H1 (cell line): Measurements from ENCODE around the gene LYPD1. TPM values are rescaled to one million over a fixed set of nuclear protein-coding genes. Genes with fewer than 3 reads are reported as not detected.

Experiments used
- CTCF ChIA-PET: fragments of 300-600 bp; sonication (Branson Sonifier 250); formaldehyde crosslinking; loops from one replicate; lab custom pipeline; 2021; ENCODE audit not compliant: partially characterized antibody; lab: Charles Lee
- POLR2A ChIA-PET: fragments of 300-600 bp; sonication (Branson Sonifier 250); formaldehyde crosslinking; loops from one replicate; lab custom pipeline; 2021; ENCODE audit warnings: inconsistent platforms; ENCODE audit not compliant: partially characterized antibody; lab: Charles Lee
- DNase-seq, 2 experiments: peaks; one replicate each; pipeline versions ENCODE4 v3.0.0 to v3.0.0-alpha.2; 2010 to 2022; ENCODE audit warnings: low spot score in 2 of 2, low read depth in 1 of 2, mixed read lengths in 1 of 2
- FAIRE-seq: peaks from 2 replicates; lab custom pipeline; 2011; peaks lifted over from hg19 to GRCh38; lab: Jason Lieb, UNC
- H2AFZ ChIP-seq: 2 replicates; pipeline ENCODE4 v1.8.1; 2012; ENCODE audit warnings: low read length, inconsistent platforms
- H2AK5ac ChIP-seq: 2 replicates; pipeline ENCODE4 v1.6.1; 2013; ENCODE audit warnings: low read depth, low read length
- H2BK120ac ChIP-seq: replicated peaks from 2 replicates; pipeline ENCODE3; 2013; ENCODE audit warnings: low read depth, low read length, inconsistent platforms
- H2BK12ac ChIP-seq: 2 replicates; pipeline ENCODE4 v1.6.1; 2013; ENCODE audit warnings: low read depth, low read length
- H2BK15ac ChIP-seq: 2 replicates; pipeline ENCODE4 v1.6.1; 2013; ENCODE audit warnings: low read length
- H2BK20ac ChIP-seq: 2 replicates; pipeline ENCODE4 v1.6.1; 2013; ENCODE audit warnings: low read length
- H2BK5ac ChIP-seq: 2 replicates; pipeline ENCODE4 v1.6.1; 2013; ENCODE audit warnings: low read depth, low read length
- H3K14ac ChIP-seq: 2 replicates; pipeline ENCODE4 v1.6.1; 2013; ENCODE audit warnings: inconsistent platforms; ENCODE audit not compliant: insufficient read length
- H3K18ac ChIP-seq: 2 replicates; pipeline ENCODE4 v1.6.1; 2013; ENCODE audit warnings: low read length; ENCODE audit errors: extremely low read depth
- H3K23ac ChIP-seq: 2 replicates; pipeline ENCODE4 v1.6.1; 2013; ENCODE audit warnings: inconsistent platforms; ENCODE audit not compliant: insufficient read length
- H3K23me2 ChIP-seq: 2 replicates; pipeline ENCODE4 v1.6.1; 2013; ENCODE audit warnings: low read depth, low read length
- H3K27ac ChIP-seq: 2 replicates; pipeline ENCODE4 v1.6.1; 2011; ENCODE audit warnings: low read depth, low read length, inconsistent platforms
- H3K27me3 ChIP-seq, 4 experiments: replicated peaks in 1 of 4; 1 replicate in 1 of 4; 2 replicates in 3 of 4; pipeline versions ENCODE4 v1.6.1 to v1.8.1; 2011 to 2013; ENCODE audit warnings: low read length in 3 of 4, mild to moderate bottlenecking in 3 of 4, inconsistent platforms in 2 of 4, mixed read lengths in 2 of 4, moderate library complexity in 1 of 4; ENCODE audit not compliant: control insufficient read depth in 3 of 4, insufficient read depth in 3 of 4; ENCODE audit errors: extremely low read depth in 1 of 4
- H3K36me3 ChIP-seq, 4 experiments: 2 replicates each; pipeline versions ENCODE4 v1.6.1 to v1.8.1; 2011 to 2013; ENCODE audit warnings: mild to moderate bottlenecking in 4 of 4, low read length in 3 of 4, moderate library complexity in 2 of 4, control low read depth in 1 of 4, inconsistent platforms in 1 of 4; ENCODE audit not compliant: insufficient read depth in 4 of 4, control insufficient read depth in 2 of 4
- H3K4ac ChIP-seq: replicated peaks from 2 replicates; pipeline ENCODE3; 2013; ENCODE audit warnings: low read length, low read depth, mixed read lengths, inconsistent platforms; ENCODE audit not compliant: insufficient read length
- H3K4me1 ChIP-seq, 4 experiments: replicated peaks in 1 of 4; 1 replicate in 1 of 4; 2 replicates in 3 of 4; pipeline versions ENCODE4 v1.6.1 to v1.8.1; 2011 to 2013; ENCODE audit warnings: low read length in 3 of 4, inconsistent platforms in 2 of 4, mixed read lengths in 1 of 4; ENCODE audit not compliant: insufficient read depth in 4 of 4, control insufficient read depth in 3 of 4
- H3K4me2 ChIP-seq, 2 experiments: 2 replicates each; pipeline versions ENCODE4 v1.6.1 to v1.8.1; 2011 to 2013; ENCODE audit warnings: low read depth in 2 of 2, low read length in 2 of 2, control low read depth in 1 of 2, inconsistent platforms in 1 of 2, mild to moderate bottlenecking in 1 of 2; ENCODE audit not compliant: insufficient read depth in 1 of 2
- H3K4me3 ChIP-seq, 4 experiments: fragments of 200-600, 300-600 bp in 1 of 4; sonication (generic), shearing (Covaris generic), sonication (Bioruptor Twin) in 1 of 4; 2 replicates each; pipeline versions ENCODE4 v1.5.1 to v1.8.1; 2011 to 2016; ENCODE audit warnings: low read length in 4 of 4, low read depth in 3 of 4, control low read depth in 2 of 4, inconsistent platforms in 2 of 4, mild to moderate bottlenecking in 2 of 4, mixed read lengths in 1 of 4, moderate library complexity in 1 of 4; ENCODE audit not compliant: insufficient read depth in 2 of 4; ENCODE audit errors: extremely low read depth in 1 of 4
- H3K56ac ChIP-seq: replicated peaks from 2 replicates; pipeline ENCODE3; 2013; ENCODE audit warnings: low read depth, mild to moderate bottlenecking, mixed read lengths, low read length, inconsistent platforms; ENCODE audit not compliant: insufficient read length
- H3K79me1 ChIP-seq: 2 replicates; pipeline ENCODE4 v1.6.1; 2013; ENCODE audit warnings: low read depth, low read length, control low read depth
- H3K79me2 ChIP-seq, 2 experiments: 2 replicates each; pipeline versions ENCODE4 v1.6.1 to v1.8.1; 2012 to 2013; ENCODE audit warnings: low read length in 2 of 2, mild to moderate bottlenecking in 2 of 2, inconsistent platforms in 1 of 2; ENCODE audit not compliant: insufficient read depth in 2 of 2, control insufficient read depth in 1 of 2
- H3K9ac ChIP-seq, 4 experiments: replicated peaks in 1 of 4; 1 replicate in 1 of 4; 2 replicates in 3 of 4; pipeline versions ENCODE4 v1.6.1 to v1.8.1; 2011 to 2013; ENCODE audit warnings: low read depth in 3 of 4, low read length in 3 of 4, control low read depth in 2 of 4, mild to moderate bottlenecking in 2 of 4, moderate library complexity in 2 of 4, inconsistent platforms in 1 of 4; ENCODE audit errors: extremely low read depth in 1 of 4
- H3K9me3 ChIP-seq, 2 experiments: 2 replicates each; pipeline versions ENCODE4 v1.6.1 to v1.8.1; 2012 to 2013; ENCODE audit warnings: mild to moderate bottlenecking in 2 of 2, moderate library complexity in 2 of 2, control low read depth in 1 of 2, inconsistent platforms in 1 of 2, low read depth in 1 of 2, low read length in 1 of 2, mixed read lengths in 1 of 2; ENCODE audit not compliant: insufficient read depth in 2 of 2
- H4K20me1 ChIP-seq, 2 experiments: replicated peaks in 1 of 2; 2 replicates each; pipeline versions ENCODE3 to v1.8.1; 2011 to 2013; ENCODE audit warnings: inconsistent platforms in 2 of 2, low read length in 2 of 2, mild to moderate bottlenecking in 1 of 2; ENCODE audit not compliant: insufficient read depth in 2 of 2, control insufficient read depth in 1 of 2
- H4K5ac ChIP-seq: 2 replicates; pipeline ENCODE4 v1.6.1; 2013; ENCODE audit warnings: low read length, low read depth, mixed read lengths, inconsistent platforms; ENCODE audit not compliant: insufficient read length
- H4K8ac ChIP-seq: 2 replicates; pipeline ENCODE4 v1.8.0; 2013; ENCODE audit warnings: mild to moderate bottlenecking, moderate library complexity, low read length, inconsistent platforms; ENCODE audit not compliant: insufficient read depth; ENCODE audit errors: extremely low read depth
- H4K91ac ChIP-seq: replicated peaks from 2 replicates; pipeline ENCODE3; 2013; ENCODE audit warnings: low read length, mixed read lengths, inconsistent platforms; ENCODE audit not compliant: insufficient read length
- BCL11A ChIP-seq, 2 experiments: IDR thresholded peaks; one replicate each; pipeline ENCODE4 v1.6.1; 2011; ENCODE audit warnings: low read depth in 2 of 2, low read length in 2 of 2, mild to moderate bottlenecking in 2 of 2
- CBX5 ChIP-seq: fragments of 300-800, 300-1000 bp; sonication (generic); IDR thresholded peaks from 2 replicates; pipeline ENCODE4 v1.7.1; 2016; ENCODE audit warnings: antibody characterized with exemption, low read length, low read depth
- CBX8 ChIP-seq: fragments of 300-800, 300-1000 bp; sonication (generic); IDR thresholded peaks from 2 replicates; pipeline ENCODE4 v1.7.1; 2016; ENCODE audit warnings: low read depth, low read length, borderline replicate concordance
- CEBPB ChIP-seq: IDR thresholded peaks from 2 replicates; pipeline ENCODE4 v1.6.1; 2012; ENCODE audit warnings: low read depth, low read length
- CHD2 ChIP-seq: IDR thresholded peaks from 2 replicates; pipeline ENCODE4 v1.6.1; 2012; ENCODE audit warnings: low read length, improper control_type of control experiment
- EGR1 ChIP-seq: IDR thresholded peaks from 2 replicates; pipeline ENCODE4 v1.6.1; 2011; ENCODE audit warnings: low read depth, low read length, borderline replicate concordance
- EP300 ChIP-seq, 2 experiments: IDR thresholded peaks; 1 replicate in 1 of 2; 2 replicates in 1 of 2; pipeline ENCODE4 v1.6.1; 2011 to 2012; ENCODE audit warnings: low read depth in 2 of 2, low read length in 2 of 2, mild to moderate bottlenecking in 2 of 2, borderline replicate concordance in 1 of 2, inconsistent platforms in 1 of 2, moderate library complexity in 1 of 2
- MAFK ChIP-seq: IDR thresholded peaks from 2 replicates; pipeline ENCODE4 v1.6.1; 2012; ENCODE audit warnings: low read depth, mild to moderate bottlenecking, improper control_type of control experiment, low read length
- NANOG ChIP-seq: IDR thresholded peaks from 2 replicates; pipeline ENCODE4 v1.6.1; 2011; ENCODE audit warnings: low read length, low read depth, mild to moderate bottlenecking, inconsistent platforms; ENCODE audit not compliant: insufficient read depth, poor library complexity, severe bottlenecking
- NRF1 ChIP-seq: IDR thresholded peaks from 2 replicates; pipeline ENCODE4 v1.6.1; 2011; ENCODE audit warnings: mild to moderate bottlenecking, low read depth, low read length, improper control_type of control experiment
- SP1 ChIP-seq: IDR thresholded peaks from 2 replicates; pipeline ENCODE4 v1.6.1; 2011; ENCODE audit warnings: low read depth, low read length
- SP2 ChIP-seq: IDR thresholded peaks from 2 replicates; pipeline ENCODE4 v1.6.1; 2012; ENCODE audit warnings: mild to moderate bottlenecking, low read length, inconsistent platforms
- SUZ12 ChIP-seq: fragments of 200-600 bp; sonication (generic); IDR thresholded peaks from 2 replicates; pipeline ENCODE4 v1.6.1; 2012; ENCODE audit warnings: mild to moderate bottlenecking, inconsistent platforms, low read length, moderate library complexity, mixed read lengths
- TAF1 ChIP-seq: IDR thresholded peaks from 2 replicates; pipeline ENCODE4 v1.6.1; 2011; ENCODE audit warnings: mild to moderate bottlenecking, low read depth, low read length
- WGBS, 2 experiments: shearing (Covaris generic) in 1 of 2; methylation state at CpG; one replicate each; pipeline versions ENCODE4 v1.1.6 to v1.1.7; 2013 to 2015; ENCODE audit warnings: low lambda C conversion rate in 2 of 2, mixed read lengths in 2 of 2, inconsistent platforms in 1 of 2, low coverage in 1 of 2, missing lambda C conversion rate in 1 of 2; ENCODE audit not compliant: insufficient replicate concordance in 2 of 2, insufficient coverage in 1 of 2, insufficient read length in 1 of 2; ENCODE audit errors: extremely low coverage in 1 of 2, missing lambda C conversion rate in 1 of 2; 5-methylcytosine and 5-hydroxymethylcytosine counted together
- polyA plus RNA-seq, 7 experiments: library from polyadenylated mRNA; depleted of rRNA in 3 of 7; stranded (reverse) in 5 of 7; unstranded in 2 of 7; fragments of >200 nt in 5 of 7; fragments of 200-250 nt in 2 of 7; gene quantifications; 1 replicate in 5 of 7; 2 replicates in 1 of 7; 4 replicates in 1 of 7; pipeline versions ENCODE4 v1.2.1 to v1.2.3, GENCODE V29; 2011 to 2013; ENCODE audit warnings: missing spikeins in 2 of 7, mixed read lengths in 2 of 7
- total RNA-seq: library from RNA; stranded (reverse); fragmentation: NEBNext Ultra II Directional; extraction: Animal tissue kit (Norgen Biotek cat#: 25700); gene quantifications from 2 replicates; pipeline ENCODE4 v1.2.1, GENCODE V29; 2021
- TF ChIP-seq, protein P1 (sequence below): IDR thresholded peaks from 2 replicates; pipeline ENCODE4 v1.6.1; 2012; ENCODE audit warnings: inconsistent platforms

Gene LYPD1
- total and polyA plus RNA-seq, 2 of the 8 experiments (the other 6 are each of a cell fraction or from before 2014, with no cell fraction given), result 1.9 to 2.7 TPM

GRCh38 chr2:132599556-132599955 is 70.4 kb downstream of the LYPD1 start:
- H2AFZ ChIP-seq, result no peak overlapping the region
- no peak overlapping the region for H3K23ac ChIP-seq
- H3K4ac ChIP-seq, result no peak overlapping the region
- ChIA-PET CTCF (interaction anchor here (1.4 kb wide), 1 partner anchor 251 kb away, joined by 3 read pairs; no protein-coding TSS in a partner anchor), POLR2A (no interaction called here)
- no peak overlapping the region for H3K14ac ChIP-seq
- FAIRE-seq (no peak), DNase-seq (no peak)
- H3K23me2 ChIP-seq, result no peaks in the 10 kb centered on the region
- H3K79me1 ChIP-seq, result no peaks in the 10 kb centered on the region
- no peak overlapping the region for H3K18ac ChIP-seq
- no peaks in the 10 kb centered on the region for H4K20me1 ChIP-seq
- no peak overlapping the region for H2BK20ac ChIP-seq
- no peak overlapping the region for H2AK5ac ChIP-seq
- H3K79me2 ChIP-seq, result no peaks in the 10 kb centered on the region
- H2BK120ac ChIP-seq, result no peak overlapping the region
- no peak overlapping the region for H3K27ac ChIP-seq
- no peaks in the 10 kb centered on the region for H3K27me3 ChIP-seq
- no peak overlapping the region for H2BK15ac ChIP-seq
- no peak overlapping the region for H3K4me3 ChIP-seq
- no peak overlapping the region for H3K56ac ChIP-seq
- TF ChIP-seq TAF1 (no peak), CBX5 (no peak), SP1 (no peak), EGR1 (no peak), CEBPB (no peak), NANOG (no peak), NRF1 (no peak), EP300 (IDR thresholded peaks at IDR 0.05; ENCODE audit: borderline replicate concordance in 1 of 2, low read depth in 2 of 2, low read length in 2 of 2) (no peak), MAFK (no peak), SUZ12 (no peak), BCL11A (IDR thresholded peaks at IDR 0.05; ENCODE audit: low read depth in 2 of 2, low read length in 2 of 2) (no peak), CHD2 (no peak), SP2 (no peak), CBX8 (no peak)
- TF ChIP-seq, protein P1, sequence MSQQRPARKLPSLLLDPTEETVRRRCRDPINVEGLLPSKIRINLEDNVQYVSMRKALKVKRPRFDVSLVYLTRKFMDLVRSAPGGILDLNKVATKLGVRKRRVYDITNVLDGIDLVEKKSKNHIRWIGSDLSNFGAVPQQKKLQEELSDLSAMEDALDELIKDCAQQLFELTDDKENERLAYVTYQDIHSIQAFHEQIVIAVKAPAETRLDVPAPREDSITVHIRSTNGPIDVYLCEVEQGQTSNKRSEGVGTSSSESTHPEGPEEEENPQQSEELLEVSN, result no peak
- H3K36me3 ChIP-seq, result no peaks in the 10 kb centered on the region
- no peak overlapping the region for H3K4me2 ChIP-seq
- H3K4me1 ChIP-seq, result no peaks in the 10 kb centered on the region
- H2BK12ac ChIP-seq, result no peak overlapping the region
- no peak overlapping the region for H4K8ac ChIP-seq
- no peak overlapping the region for H2BK5ac ChIP-seq
- no peak overlapping the region for H4K5ac ChIP-seq
- 91% methylated on average over 4 of the region's 4 CpGs; no CpG with 5 or more reads in 1 of the 2 experiments for WGBS, 2 experiments
- H3K9me3 ChIP-seq, result peaks cover 4% of the 10 kb centered on the region in 2 experiments; a peak in 2 of 4 replicates
- no peak overlapping the region for H3K9ac ChIP-seq
- H4K91ac ChIP-seq, result no peak overlapping the region
